HG03457 (cell line): ENCODE measurements around the gene F7.

Source experiments
- ATAC-seq: cut with Tn5 transposase; IDR thresholded peaks from one replicate; pipeline ENCODE4 v1.9.1; 2021; ENCODE audit warnings: moderate number of reproducible peaks; ENCODE audit not compliant: unreplicated experiment

The F7 gene

DNA sequence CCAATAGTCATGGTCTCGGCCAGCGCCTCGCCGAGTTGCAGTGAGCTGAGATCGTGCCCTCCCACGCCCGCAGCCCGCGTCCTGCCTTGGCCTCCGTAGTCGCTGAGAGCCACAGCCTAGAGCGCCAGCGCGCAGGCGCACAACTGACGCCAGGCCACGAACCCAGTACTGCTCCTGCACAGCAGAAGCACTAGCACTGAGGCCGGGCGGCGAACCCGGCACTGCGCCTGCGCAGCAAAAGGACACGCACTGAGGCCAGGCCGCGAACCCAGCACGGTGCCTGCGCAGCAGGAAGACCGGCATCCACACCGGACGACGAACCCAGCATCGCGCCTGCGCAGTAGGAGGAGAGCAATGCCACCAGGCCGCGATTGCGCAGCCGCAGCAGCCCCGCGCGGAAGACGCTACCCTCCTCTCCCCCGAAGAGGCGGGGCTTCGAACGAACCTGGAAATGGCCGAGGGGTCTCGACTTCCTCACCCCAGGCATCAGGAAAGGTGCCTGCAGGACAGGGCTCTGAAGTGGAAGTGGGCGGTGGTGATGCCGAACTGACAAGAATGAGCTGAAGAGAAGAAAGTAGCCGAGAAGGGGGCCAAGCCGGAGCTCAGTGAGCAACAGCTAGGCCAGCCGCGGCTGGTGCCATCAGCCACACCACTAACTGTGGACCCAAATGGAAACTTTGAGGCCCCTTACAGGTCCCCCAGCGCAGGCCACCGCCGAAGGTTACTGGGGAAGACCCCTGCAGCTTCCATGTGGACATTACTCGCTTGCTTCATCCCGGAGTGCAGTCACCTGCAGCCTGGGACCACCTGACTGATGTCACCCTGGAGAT is 24.5 kb downstream of the F7 start:
- no peak for ATAC-seq

- no peak for ATAC-seq
These were observed 29.7 kb downstream of the F7 start for GRCh38 chr13:113135281-113135760.

- ATAC-seq: no peak
These were observed 32.2 kb downstream of the F7 start for GRCh38 chr13:113137691-113138298.

DNA sequence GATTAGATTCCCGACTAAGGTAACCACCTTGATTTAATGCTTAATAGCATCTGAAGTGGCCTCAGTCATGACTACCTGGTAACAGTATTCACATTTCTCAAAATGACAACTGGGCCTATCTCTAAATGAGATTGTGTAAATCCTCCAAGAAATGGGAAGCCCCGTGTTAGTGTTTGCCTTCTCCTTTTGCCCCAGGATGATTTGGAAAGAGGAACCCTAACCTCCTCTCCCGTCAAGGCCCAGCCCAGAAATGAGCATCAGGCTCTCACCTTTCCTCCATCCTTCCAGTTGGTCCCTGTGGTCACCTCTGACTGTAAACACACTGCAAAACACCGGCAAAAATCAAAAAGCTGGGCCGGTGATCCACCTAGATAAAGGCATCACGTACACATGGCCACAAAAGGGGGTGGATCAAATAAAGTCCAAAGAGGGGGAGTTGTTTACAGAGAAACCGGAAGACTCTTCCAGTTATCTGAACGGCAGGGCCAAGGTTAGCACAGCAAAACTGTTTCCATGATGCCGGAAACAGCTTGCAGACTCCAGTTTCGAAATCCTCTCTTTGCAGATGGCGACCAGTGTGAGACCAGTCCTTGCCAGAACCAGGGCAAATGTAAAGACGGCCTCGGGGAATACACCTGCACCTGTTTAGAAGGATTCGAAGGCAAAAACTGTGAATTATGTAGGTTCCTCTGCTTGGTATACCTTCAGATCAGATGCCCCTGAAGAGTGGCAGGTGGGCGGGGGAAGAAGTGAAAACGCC is 33.4 kb downstream of the F7 start:
- no peak for ATAC-seq

DNA sequence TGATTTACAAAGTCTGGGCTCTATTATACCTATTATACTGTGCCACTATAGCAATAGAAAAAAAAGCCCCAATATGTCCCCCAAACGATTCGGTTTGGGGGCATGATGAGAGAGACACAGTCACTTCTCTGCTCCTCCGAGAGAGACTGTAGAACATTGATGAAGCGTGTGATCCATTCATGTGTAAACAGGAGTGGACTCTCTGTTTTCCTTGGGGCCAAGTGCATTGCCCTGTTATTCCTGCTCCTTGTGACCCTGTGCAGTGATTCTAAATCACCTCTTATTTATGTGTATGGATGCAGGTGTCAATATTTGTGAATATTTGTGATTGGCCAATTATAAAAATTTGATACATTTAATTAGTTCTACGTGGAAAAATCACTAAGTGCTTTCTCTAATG is 34.0 kb downstream of the F7 start:
- no peak for ATAC-seq

GRCh38 chr13:113140677-113141600 is 35.3 kb downstream of the F7 start:
- ATAC-seq: no peak

- ATAC-seq: no peak
These were observed 36.0 kb downstream of the F7 start for GRCh38 chr13:113141601-113141970.

DNA sequence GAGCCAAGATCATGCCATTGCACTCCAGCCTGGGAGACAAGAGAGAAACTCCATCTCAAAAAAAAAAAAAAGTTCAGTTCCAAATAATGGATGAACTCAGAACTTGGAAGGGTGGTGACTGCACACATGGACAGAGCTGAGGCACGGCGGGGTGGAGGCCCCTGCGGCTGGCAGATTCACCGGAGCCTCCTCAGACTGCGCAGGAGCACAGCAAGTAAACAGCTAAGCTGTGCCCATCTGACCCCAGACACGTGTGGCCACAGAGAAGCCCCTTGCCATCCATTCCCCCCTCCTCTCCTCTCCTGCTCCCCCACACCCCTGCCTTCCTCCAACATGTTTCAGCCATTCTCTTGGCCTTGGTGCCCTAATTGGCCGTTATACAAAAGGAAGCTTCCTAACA is 37.3 kb downstream of the F7 start:
- ATAC-seq: no peak

GRCh38 chr13:113143466-113144254 is 38.1 kb downstream of the F7 start:
- no peak for ATAC-seq

DNA sequence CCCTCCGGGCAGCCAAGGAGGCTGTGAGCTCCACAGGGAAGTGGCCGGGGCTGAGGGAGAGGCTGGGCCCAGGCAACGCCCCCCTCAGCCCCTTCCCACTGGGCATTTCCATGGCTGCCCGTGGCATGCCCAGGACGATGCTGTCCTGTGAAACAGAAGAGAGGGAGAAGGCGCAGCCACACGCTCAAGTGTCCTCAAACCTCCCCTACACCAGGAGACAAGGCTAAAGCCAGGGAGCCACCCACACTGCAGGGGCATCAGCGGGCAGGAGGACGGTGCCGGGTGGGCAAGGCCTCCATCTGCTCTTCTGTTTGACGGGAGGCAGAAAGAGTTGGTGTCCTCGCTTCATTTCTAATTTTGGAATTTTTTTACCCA is 38.7 kb downstream of the F7 start:
- ATAC-seq: no peak

DNA sequence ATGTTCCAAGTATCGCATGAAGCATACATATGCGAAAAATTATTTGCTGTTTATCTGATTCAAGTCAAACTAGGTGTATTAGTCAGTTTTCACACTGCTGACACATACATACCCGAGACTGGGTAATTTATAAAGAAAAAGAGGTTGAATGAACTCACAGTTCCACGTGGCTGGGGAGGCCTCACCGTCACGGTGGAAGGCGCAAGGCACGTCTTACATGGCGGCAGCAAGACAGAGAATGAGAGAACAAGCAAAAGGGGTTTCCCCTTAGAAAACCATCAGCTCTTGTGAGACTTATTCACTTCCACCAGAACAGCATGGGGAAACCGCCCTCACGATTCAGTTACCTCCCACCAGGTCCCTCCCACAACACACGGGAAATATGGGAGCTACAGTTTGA is 39.9 kb downstream of the F7 start:
- no peak for ATAC-seq

- ATAC-seq: no peak
These were observed 40.5 kb downstream of the F7 start for GRCh38 chr13:113145911-113146598.

DNA sequence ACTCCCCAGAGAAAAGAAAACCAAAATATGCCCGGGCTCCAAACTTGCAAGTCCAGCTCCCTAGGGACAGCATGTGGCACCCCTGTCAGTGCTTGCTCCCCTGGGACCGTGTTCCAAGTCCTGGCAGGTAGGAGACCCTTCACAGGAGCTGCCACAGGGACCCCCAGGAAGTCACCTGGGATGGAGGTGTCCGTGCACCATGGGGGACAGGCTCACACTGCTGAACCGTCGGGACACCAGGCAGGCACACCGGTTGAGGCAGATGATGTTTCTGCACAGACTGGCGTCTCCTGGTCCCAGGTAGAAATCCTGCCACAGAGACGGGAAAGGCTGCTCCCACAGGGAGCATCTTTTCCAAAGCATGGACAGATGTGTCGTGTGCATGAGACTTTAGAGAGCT is 41.2 kb downstream of the F7 start:
- ATAC-seq: no peak

DNA sequence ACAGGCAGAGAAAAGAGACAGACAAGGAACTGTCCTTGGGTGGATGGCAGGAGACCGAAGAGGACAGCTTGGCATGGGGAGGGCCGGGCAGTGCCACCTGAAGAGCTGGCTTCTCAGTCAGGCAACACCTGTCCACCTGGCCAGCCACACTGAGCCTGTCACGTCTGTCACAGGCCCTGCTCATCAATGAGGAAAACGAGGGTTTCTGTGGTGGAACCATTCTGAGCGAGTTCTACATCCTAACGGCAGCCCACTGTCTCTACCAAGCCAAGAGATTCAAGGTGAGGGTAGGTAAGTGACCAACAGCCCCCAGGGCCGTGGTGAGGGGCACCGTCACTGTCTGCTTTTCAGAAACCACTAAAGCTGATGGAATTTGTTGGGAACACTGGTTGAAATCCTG is 41.6 kb downstream of the F7 start:
- ATAC-seq: no peak

DNA sequence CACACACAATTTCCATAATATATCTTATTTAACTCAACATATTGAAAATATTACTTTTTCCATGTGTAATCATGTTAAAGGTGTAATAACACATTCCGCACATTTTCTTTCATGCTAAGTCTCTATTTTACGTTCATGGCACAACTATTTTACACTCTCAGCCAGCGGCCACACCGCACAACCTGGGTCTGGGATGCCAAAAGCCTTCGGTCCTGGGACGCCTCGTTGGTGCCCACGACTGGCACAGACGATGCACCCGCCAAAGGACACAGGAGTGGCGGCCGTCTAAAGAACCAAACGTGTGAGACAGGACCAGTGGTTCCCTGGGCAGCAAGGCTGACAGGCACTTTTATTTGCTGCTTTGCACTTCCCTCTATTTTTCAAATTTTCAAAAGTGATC is 42.8 kb downstream of the F7 start:
- no peak for ATAC-seq

DNA sequence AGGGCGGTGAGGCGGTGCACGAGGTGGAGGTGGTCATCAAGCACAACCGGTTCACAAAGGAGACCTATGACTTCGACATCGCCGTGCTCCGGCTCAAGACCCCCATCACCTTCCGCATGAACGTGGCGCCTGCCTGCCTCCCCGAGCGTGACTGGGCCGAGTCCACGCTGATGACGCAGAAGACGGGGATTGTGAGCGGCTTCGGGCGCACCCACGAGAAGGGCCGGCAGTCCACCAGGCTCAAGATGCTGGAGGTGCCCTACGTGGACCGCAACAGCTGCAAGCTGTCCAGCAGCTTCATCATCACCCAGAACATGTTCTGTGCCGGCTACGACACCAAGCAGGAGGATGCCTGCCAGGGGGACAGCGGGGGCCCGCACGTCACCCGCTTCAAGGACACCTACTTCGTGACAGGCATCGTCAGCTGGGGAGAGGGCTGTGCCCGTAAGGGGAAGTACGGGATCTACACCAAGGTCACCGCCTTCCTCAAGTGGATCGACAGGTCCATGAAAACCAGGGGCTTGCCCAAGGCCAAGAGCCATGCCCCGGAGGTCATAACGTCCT is 43.4 kb downstream of the F7 start:
- ATAC-seq: no peak

DNA sequence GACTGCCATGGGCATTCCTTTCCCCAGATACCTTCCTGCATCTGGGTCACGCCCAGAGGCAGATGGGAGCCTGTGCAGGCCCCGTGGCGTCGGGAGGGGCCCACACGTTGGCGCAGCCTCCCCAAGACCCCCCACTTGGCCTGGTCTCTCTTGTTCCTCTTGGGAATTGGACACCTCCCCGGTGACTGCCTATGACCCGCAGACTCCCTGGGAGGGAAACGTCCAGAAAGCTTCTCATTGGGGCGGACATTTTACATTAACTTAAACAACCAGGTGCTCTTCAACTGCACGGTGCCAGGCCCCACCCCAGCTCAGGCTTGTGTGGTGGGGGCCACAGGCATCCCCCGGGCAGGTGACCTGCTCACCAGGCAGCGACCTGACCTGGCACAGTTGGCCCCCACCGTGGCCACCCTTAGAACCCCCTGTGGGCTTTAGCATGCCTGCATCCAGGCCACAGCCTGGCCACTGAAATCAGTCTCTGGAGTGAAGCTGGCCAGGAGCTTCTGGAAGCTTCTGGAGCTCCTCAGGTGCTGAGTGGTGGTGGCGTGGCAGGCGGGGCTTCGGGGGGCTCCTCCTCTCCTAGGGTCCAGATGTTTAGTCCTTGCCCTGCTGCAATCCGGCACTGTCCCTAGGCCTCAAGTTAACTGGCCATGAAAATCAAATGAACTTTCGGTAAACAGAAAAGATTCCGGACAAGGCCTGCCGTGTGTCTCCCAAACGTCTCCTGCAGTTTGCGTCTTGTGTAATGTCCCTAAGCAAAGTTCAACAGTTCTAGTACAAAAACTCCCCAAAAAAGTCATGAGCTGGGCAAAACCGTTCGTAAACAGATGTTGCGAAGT is 44.3 kb downstream of the F7 start:
- ATAC-seq: no peak
